SHP77 (cell line): ENCODE data around the gene TM2D1.
"Not testable (repeated sequence)": the region's sequence is repeated elsewhere in the genome, so short reads cannot be mapped to it uniquely, and the experiment has no call there.

Experiments used
- DNase-seq, 2 experiments: peaks; one replicate each; lab custom pipeline; 2025; lab: John Stamatoyannopoulos, UW

The TM2D1 gene

DNA sequence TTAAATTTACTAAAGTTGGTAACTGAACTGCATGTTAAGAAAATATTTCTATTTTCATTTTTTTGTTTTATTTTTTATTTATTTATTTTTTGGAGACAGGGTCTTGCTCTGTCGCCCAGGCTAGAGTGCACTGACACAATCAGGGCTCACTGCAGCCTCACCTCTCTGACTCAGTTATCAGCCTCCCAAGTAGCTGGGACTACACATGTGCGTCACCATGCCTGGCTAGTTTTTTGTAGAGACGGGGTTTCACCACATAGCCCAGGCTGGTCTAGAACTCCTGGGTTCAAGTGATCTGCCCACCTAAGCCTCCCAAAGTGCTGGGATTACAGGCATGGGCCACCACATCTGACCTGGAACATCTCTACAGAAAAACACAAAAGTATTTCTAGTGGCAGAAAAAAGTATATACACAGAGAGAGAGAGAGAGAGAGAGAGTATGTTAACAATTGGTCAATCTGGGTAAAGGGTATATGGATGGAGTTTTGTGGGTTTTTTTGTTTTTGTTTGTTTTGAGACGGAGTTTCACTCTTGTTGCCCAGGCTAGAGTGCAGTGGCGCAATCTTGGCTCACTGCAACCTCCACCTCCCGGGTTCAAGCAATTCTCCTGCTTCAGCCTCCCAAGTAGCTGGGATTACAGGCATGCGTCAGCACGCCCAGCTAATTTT, 5.8 kb downstream of the TM2D1 start:
- not testable (repeated sequence) for DNase-seq

DNA sequence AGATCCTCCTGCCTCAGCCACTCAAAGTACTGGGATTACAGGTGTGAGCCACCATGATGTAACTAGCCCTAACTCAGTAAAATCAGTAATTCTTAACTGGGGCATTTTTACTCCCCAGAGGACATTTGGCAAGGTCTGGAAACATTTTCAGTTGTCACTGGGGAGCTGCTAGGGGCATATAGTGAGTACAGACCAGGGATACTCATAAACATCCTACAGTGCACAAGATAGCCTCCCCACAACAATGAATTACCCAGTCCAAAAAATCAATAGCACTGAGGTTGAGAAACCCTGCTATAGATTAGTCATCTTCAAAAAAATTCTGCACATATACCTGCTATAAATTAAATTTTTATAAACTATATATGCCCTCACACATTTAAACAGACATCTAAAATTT, 13.0 kb downstream of the TM2D1 start:
- DNase-seq: no peak

DNA sequence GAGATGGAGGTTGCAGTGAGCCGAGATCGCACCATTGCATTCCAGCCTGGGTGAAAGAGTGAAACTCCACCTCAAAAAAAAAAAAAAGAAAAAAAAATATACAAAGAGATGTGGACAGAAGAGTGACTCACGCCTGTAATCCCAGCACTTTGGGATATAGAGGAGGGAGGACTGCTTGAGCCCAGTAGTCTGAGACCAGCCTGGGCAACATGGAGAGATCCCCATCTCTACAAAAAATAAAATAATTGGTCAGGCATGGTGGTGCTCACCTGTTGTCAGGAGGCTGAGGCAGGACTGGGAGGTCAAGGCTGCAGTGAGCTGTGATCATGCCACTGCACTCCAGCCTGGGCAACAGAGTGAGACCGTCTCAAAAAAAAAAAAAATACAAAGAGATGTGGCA, 13.7 kb downstream of the TM2D1 start:
- not testable (repeated sequence) for DNase-seq

DNA sequence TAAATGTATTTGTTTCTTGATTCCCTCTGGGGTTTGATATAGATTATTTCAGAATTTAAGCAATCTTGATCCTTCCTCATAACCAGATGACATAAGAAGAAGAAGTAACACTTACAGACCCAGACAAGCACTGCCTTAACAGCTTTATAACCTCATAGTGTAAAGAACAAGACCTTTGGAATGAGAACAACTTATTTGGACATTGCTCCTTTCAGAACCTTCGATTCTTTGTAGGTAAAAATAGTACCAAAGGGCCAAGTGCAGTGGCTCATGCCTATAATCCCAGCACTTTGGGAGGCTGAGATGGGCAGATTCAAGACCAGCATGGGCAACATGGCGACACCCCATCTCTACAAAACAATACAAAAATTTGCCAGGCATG, 15.0 kb downstream of the TM2D1 start:
- no peak for DNase-seq

DNA sequence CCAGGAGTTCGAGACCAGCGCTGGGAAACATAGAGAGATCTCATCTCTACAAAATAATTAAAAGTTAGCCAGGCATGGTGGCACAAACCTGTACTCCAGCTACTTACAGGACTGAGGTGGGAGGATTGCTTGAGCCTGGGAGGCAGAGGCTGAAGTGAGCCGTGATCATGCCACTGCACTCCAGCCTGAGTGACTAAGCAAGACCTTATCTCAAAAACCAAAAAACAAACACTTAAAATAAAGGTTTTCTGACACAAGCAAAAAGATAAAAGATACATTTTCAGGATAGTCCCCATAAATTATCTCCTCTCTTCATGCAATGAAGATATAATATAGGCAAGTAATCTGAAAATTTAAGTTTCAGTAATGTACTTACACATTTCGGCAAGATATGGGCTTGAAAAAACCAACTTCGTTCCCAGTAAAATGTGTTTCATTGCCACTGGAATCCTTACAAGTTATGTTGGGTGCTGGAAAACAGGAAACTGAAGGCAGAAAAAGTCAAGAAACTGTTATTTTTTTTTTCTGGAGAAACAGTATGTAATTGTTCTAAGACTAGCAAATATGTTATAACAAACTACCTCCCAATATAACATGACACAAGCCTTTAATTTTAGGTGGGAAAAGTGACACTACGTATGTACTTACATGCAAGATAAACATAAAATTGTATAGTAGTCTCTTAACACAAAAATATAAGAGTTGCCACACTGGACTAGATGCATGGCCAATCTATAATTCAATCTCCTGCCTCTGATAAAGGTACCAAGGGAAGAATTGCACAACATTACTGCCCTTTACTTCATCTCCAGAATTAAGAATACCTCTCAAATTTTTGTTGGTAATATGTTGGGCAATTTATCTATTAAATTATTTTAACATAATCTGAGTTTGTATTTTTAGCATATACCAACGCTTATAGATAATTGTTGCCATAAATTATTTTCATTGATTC, 15.7 kb downstream of the TM2D1 start:
- no peak for DNase-seq

DNA sequence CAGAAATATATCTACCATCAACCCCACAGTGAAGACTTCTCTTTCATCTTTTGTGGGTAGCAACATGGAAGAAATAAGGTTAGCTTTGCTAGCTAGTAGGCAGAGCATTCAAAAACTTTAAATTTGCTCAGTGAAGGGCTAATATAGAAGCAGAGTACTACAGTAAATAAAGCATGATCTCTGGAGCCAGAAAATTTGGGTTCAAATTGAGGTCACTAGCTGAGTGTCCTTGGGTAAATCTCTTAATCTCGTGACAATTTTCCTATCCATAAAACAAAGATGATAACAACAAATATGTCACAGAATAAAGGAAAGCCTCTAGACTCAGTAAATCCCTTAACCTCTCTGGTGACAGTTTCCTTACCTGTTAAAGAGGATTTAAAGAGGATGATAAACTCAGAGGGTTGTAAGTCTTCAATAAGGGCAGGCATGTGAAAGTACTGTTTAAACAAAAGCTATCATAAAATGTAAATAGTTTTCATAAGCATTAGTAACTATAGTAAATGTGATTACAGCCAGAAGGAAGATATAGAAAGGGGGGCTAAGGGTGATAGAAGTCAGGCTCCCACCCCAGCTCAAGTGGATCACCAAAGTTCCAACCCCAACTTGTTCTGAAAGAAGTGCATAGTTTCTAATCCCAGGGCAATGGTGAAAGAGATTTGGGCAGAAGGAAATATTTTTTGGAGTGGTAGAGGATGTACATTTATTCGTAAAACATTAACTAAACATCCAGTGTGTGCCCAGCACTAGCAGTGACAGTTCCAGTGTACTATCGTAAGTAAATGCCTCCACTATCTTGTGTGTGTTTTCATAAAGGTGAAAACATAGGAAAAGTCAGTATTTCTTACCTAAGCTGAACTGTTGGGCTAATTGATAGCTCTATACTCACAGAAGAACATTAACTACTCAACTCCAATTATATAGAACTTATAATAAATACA, 24.8 kb downstream of the TM2D1 start:
- no peak for DNase-seq

DNA sequence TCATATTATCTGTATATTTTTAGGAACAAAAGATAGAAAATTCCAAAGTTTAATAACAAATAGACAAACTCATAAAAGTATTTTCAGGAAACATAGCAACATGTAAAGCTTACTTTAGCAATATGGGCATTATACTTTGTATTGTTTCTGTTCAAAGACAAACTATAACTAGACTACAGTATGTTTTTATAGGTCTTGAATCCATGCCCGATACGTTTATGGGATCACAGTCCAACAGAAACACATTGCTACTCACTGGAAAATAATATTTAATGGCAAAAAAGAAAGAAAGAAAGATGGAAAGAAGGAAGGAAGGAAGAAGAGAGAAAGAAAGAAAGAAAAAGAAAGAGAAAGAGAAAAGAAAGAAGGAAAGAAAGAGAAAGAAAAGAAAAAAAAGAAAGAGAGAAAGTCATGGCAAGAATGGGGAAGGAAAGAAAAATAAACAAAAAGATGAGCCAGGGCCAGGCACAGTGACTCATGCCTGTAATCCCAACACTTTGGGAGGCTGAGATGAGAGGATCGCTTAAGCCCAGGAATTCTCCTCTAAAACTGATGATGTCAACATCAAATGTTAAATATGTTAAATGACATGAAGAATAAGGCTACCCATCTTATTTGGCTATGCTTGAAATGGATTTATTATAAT, 32.7 kb downstream of the TM2D1 start:
- DNase-seq: no peak

DNA sequence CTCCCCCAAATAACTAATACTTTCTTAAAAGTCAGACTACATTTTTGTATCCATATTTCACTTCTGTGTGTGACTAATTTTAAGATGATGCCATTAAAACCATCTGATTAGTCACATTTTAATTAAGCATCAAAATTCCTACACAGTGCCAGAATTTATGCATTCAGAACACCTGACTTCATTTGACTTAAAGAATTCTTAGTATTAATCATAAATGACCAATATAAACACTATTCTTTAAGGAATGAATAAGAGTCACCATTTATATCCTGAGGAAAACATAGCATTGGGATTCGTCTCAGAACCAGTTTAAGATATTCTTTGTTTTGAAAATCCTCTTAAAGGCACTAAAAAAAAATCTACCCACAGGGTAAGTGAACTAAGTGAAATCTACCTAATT, 37.0 kb downstream of the TM2D1 start:
- DNase-seq: no peak

DNA sequence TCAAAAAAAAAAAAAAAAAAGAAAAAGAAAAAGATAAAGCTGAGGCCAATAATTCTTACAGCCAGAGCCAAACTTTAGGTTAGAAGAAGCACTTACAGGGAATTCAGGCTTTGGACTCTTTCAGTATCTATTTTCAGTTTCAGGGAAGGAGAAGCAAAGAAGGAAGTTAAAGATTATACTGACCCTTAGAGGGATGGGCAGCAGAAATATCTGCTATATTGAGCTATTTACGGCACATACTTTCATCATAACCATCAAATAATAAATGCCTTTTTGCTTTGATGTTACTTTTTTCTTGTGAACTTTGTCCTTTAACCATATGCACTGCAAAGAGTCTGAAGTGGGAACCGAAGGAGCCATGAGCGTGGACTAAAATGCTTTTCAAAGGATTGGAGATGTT, 42.0 kb downstream of the TM2D1 start:
- no peak for DNase-seq

DNA sequence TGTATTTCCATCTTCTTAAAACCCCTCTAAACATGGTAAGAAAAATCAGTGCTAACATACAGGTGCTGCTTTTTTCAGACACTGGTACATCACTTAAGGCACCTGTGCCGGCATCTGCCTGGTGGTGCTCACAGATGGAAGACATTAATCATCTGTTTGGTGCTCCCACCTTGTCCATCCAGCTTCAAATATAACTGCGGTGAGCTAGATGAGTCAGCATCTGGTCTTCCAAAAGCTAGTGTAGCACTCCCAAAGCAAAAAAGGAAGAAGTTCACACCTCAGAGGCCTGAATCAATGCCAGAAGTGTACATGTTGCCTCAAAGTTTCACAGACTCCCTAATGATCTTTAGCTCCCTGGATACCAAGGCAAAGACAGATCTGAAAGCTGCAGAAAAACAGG, 44.4 kb downstream of the TM2D1 start:
- DNase-seq: no peak

DNA sequence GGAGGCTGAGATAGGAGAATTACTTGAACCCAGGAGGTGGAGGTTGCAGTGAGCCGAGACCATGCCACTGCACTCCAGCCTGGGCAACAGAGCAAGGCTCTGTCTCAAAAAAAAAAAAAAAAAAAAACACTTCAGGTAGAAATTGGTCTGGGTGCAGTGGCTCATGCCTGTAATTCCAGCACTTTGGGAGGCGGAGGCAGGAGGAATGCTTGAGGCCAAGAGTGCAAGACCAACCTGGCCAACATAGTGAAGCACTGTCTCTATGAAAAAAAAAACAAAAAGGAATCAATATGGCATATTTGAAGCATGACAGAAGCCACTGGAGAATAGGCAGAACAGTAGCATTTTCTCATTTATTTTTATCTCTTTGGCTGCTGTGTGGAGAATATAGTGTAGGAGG, 48.1 kb downstream of the TM2D1 start:
- DNase-seq: not testable (repeated sequence)

DNA sequence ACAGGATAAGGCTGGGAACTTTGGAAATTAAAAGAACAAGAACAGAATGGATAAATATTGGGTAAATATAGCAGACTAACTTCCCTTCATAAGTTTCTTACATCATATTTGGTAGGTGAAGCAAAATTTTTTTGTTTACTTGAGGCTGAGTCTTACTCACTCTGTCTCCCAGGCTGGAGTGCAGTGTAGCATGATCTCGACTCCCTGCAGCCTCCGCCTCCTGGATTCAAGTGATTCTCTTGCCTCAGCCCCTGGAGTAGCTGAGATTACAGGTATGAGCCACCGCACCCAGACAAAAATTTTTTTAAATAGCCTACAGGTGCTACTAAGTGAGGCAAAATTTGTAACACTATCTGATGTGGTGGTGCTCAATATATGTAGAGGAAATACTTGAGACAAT, 50.7 kb downstream of the TM2D1 start:
- DNase-seq: no peak

DNA sequence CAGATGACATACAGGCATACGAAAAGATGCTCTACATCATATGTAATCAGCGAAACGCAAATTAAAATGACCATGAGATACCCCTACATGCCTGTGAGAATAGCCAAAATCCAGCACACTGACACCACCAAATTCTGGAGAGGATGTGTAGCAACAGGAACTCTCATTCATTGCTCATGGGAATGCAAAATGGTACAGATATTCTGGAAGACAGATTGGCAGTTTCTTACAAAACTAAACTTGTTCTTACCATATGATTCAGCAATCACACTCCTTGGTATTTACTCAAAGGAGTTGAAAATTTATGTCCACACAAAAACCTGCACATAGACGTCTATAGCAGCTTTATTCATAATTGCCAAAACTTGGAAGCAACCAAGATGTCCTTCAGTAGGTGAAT, 52.6 kb downstream of the TM2D1 start:
- no peak for DNase-seq

DNA sequence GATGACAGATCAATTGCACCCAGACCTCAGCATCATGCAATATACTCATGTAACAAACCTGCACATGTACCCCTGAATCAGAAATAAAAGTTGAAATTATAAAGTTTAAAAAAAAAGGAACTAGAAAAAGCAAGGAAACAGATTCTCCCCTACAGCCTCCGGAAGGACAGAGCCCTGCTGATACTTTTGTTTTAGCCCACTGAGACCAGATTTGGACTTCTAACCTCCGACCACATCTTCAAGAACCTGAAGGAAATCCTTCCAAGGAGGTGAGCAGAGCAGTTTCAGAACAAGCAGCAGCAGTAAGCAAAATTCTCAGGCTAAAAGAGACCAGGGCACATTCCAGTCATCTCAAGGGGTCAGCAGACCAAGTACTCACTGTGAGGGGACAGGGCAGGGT, 54.5 kb downstream of the TM2D1 start:
- DNase-seq: no peak

DNA sequence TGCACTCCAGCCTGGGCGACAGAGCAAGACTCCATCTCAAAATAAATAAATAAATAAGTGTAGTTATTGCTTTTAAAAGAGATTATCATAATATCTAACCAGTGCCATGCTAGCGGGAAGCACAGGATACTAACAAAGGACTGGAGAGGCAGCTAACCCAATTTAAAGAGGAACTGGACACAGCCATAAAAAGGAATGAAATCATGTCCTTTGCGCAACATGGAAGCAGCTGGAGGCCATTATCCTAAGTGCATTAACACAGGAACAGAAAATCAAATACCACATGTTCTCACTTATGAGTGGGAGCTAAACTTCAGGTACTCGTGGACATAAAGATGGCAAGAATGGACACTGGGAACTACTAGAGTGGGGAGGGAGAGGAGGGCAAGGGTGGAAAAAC, 54.9 kb downstream of the TM2D1 start:
- DNase-seq: no peak

DNA sequence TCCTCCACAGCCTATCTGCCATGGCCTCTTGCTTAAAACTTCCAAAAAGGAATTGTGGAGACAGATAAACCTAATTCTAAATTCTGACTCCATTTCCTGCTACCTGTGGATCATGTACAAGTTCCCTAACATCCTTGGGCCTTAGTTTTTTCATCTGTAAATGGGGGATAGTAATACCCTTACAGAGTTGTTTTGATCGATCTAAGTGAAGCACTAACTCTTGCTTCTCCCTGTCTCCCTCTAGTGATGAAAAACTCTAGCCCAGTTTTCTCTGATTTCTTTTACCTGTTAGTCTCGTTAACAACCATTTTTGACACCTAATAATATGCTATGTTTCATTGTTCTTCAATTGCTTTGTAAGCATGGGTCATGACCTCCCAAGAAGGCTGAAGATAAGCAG, 65.9 kb downstream of the TM2D1 start:
- DNase-seq: no peak

DNA sequence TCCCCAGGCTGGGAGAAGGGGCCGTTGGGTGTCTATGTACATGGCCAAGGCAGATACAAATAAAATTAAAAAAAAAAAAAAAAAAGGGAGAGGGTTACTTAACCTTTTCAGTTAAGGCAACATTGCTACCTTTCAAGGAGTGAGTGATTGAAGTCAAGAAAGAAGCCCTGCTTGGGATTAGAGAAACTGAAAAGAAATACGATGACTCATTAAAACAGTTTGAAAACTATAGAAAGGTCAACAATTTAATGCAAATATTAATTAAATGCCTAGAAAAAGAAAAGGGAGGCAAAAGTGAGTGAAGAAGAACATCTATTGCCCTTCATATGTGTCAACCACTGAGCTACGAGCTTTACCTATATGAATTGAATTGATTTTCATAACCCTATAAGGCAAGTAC, 69.5 kb downstream of the TM2D1 start:
- no peak for DNase-seq

DNA sequence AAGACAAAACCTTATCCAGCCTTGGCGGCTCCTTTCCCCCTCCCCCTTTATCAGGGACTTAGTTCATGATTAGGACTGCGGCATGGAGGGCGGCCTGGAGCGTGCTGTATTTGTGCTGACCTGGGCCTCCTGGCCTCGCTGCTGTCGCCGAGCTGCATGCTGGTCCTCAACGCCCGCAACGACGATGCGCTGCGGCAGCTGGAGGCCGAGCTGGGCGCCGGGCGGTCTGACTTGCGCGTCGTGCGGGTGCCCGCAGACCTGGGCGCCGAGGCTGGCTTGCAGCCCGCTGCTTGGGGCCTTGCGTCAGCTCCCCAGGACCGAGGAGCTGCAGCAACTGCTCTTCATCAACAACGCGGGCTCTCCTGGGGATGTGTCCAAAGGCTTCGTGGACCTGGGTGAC, 70.9 kb downstream of the TM2D1 start:
- no peak for DNase-seq

DNA sequence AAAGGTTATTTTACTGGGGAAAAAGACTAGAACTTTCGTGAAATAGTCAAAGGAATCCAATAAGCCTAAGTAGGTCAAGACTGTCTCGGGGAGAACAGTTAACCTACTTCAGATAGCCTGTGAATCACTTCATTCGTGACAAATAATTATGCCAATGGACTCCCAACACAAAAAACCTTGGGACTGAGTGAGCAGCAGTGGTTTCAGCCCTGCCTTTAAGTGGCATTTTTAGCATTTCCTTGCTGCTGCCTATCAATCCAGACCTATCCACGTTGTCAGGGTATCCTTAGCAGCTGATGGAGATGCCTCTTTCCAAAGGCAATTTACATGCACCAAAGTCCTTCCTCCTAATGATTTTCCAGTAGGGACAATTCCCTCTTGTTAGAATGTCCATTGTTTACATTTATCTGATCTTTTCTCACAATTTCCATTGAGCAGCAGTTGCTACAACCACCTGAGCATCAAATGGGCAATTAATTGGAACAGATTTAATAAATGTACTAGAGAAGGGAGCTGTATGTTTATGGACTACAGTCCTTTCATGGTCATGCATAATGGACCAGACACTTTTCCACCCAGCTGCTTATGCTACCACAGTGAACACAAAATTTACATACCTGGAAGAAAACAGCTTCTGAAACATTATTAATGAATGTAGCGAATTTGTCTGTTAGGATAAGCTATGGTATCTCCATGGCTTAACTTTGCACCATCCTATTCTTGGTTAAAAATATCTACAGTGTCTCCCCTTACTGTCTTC, 75.8 kb downstream of the TM2D1 start:
- no peak for DNase-seq

DNA sequence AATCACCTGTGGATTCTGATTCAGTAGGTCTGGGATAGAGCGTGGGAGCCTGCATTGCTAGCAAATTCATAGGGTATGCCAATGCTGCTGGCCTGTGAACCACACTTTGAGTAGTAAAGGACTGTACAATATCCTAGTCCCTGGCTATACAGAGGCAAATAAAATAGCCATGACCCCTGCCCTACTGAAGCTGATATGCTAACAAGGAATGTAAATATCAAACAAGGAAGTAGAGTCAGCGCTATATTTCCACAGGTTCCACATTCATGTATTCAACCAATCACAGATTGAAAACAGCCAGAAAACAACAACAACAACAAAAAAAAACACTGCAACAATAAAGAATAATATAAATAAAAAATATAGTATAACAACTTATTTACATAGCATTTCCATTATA, 77.8 kb downstream of the TM2D1 start:
- DNase-seq: no peak

DNA sequence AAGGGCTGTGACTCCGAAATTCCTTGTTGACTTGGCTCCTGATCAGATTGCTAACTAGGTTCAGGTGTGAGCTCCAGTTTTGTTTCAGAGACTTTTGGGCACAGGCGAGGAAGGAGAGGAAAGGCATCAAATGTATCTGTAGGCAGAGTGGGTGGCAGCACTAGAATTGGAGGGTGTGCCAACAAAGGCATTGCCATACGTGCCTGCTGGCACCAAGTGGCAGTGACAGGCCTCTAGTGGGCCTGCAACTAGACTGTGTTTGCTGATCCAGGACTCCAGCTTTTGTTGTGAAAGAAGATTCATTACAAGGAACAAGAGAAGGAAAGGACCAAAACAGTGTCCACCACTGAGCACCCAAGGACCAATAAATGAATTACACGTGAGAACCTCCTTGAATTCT, 79.5 kb downstream of the TM2D1 start:
- DNase-seq: no peak
